Measurements from ENCODE around the gene MATN1.
A peak's percentile ranks its signal among the peaks of the same experiment; 100 is the strongest.

MATN1 gene

GRCh38 chr1:30718636-30719405 is 4.6 kb downstream of the MATN1 start:
- DNase-seq (ENCODE audit: low read depth in 2 of 2): peak; percentile 70 to 79

- DNase-seq (ENCODE audit: low read depth in 2 of 2): peak; percentile 99 to 100
Observed at GRCh38 chr1:30718091-30718635, 5.2 kb downstream of the MATN1 start.

- DNase-seq (ENCODE audit: low read depth in 2 of 2): no peak
Observed at GRCh38 chr1:30716646-30717045, 6.7 kb downstream of the MATN1 start.

GRCh38 chr1:30715886-30716285 is 7.5 kb downstream of the MATN1 start:
- no peak for DNase-seq (ENCODE audit: low read depth in 2 of 2)

- peak; percentile 23 to 49 for DNase-seq (ENCODE audit: low read depth in 2 of 2)
Observed at GRCh38 chr1:30715216-30715615, 8.2 kb downstream of the MATN1 start.

- DNase-seq (ENCODE audit: low read depth in 2 of 2): no peak
Observed at GRCh38 chr1:30714536-30715090, 8.8 kb downstream of the MATN1 start.

GRCh38 chr1:30714025-30714424 is 9.4 kb downstream of the MATN1 start:
- no peak for DNase-seq (ENCODE audit: low read depth in 2 of 2)

- no peak for DNase-seq (ENCODE audit: low read depth in 2 of 2)
Observed at GRCh38 chr1:30713311-30713710, 10.1 kb downstream of the MATN1 start.

- no peak for DNase-seq (ENCODE audit: low read depth in 2 of 2)
Observed at GRCh38 chr1:30712583-30712982, 10.8 kb downstream of the MATN1 start.

- no peak for DNase-seq (ENCODE audit: low read depth in 2 of 2)
Observed at GRCh38 chr1:30710407-30710806, 13.0 kb downstream of the MATN1 start.

- DNase-seq (ENCODE audit: low read depth in 2 of 2): no peak
Observed at GRCh38 chr1:30708361-30708728, 15.0 kb downstream of the MATN1 start.

GRCh38 chr1:30707412-30708360 is 15.7 kb downstream of the MATN1 start:
- peak; percentile 49 to 69 for DNase-seq (ENCODE audit: low read depth in 2 of 2)

GRCh38 chr1:30706528-30706927 is 16.9 kb downstream of the MATN1 start:
- DNase-seq (ENCODE audit: low read depth in 2 of 2): no peak

GRCh38 chr1:30705698-30706097 is 17.7 kb downstream of the MATN1 start:
- DNase-seq (ENCODE audit: low read depth in 2 of 2): no peak

- DNase-seq (ENCODE audit: low read depth in 2 of 2): no peak
Observed at GRCh38 chr1:30704765-30705509, 18.4 kb downstream of the MATN1 start.

GRCh38 chr1:30704271-30704670 is 19.1 kb downstream of the MATN1 start:
- no peak for DNase-seq (ENCODE audit: low read depth in 2 of 2)

GRCh38 chr1:30702823-30703222 is 20.6 kb downstream of the MATN1 start:
- no peak for DNase-seq (ENCODE audit: low read depth in 2 of 2)

- no peak for DNase-seq (ENCODE audit: low read depth in 2 of 2)
Observed at GRCh38 chr1:30701258-30701633, 22.1 kb downstream of the MATN1 start.

- no peak for DNase-seq (ENCODE audit: low read depth in 2 of 2)
Observed at GRCh38 chr1:30700528-30701257, 22.7 kb downstream of the MATN1 start.

- DNase-seq (ENCODE audit: low read depth in 2 of 2): no peak
Observed at GRCh38 chr1:30699762-30700161, 23.6 kb downstream of the MATN1 start.
